ENCODE data around the gene OCA2. TPM values are rescaled to one million over a fixed set of nuclear protein-coding genes. Genes with fewer than 3 reads are reported as not detected.

OCA2 gene
- total and polyA plus RNA-seq, 2 of the 13 experiments (the other 11 are each of a cell fraction or from before 2014, with no cell fraction given) = 0.02 to 0.05 TPM

DNA sequence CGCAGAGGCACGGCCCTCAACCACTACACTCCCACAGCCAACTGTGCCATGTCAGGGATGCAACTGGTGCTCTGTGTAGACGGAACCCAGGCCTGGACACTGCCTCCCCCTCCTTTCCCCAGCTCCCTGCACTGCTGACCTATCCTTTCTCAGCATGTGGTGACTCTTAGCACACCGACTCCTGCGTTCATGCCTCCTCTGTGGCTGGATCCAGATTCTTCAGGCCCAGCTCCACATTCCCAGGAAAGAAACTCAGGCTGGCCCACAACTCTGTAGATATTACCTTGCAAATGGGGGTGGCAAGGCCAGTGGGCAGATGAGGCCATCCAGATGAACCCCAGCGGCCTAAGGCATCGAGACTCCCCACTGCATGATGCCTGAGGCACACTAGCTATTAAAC is 272.7 kb downstream of the OCA2 start:
- in situ Hi-C loops (cut with HindIII; ENCODE audit: extremely low pct_ligation_motif_present, low pct_unique_long_range_greater_than_20kb) (no loop called here), intact Hi-C loops (cut with micrococcal nuclease; ENCODE audit: unreplicated experiment) (no loop called here)
- FAIRE-seq (no peak), ATAC-seq (no peak), DNase-seq (ENCODE audit: low spot score) (no peak)
- H3K4me2 ChIP-seq (ENCODE audit: low read depth, low read length) = no peak overlapping the region
- ChIA-PET CTCF (ENCODE audit: low intra/inter-chr PET ratio, low total read pairs) (no interaction called here), POLR2A (no interaction called here)
- no peaks in the 10 kb centered on the region for H3K9me3 ChIP-seq (ENCODE audit: low read length)
- no peak overlapping the region for H3K4me3 ChIP-seq (replicated peaks in 1 of 3; ENCODE audit: insufficient read depth in 1 of 3, low read depth in 2 of 3, low read length in 3 of 3)
- H4K20me1 ChIP-seq (ENCODE audit: insufficient read depth, low read length) = no peaks in the 10 kb centered on the region
- TF ChIP-seq ZNF703 (CRISPR knock-in tag; IDR thresholded peaks at IDR 0.05; ENCODE audit: borderline replicate concordance) = no peak
- TF ChIP-seq, protein P1, sequence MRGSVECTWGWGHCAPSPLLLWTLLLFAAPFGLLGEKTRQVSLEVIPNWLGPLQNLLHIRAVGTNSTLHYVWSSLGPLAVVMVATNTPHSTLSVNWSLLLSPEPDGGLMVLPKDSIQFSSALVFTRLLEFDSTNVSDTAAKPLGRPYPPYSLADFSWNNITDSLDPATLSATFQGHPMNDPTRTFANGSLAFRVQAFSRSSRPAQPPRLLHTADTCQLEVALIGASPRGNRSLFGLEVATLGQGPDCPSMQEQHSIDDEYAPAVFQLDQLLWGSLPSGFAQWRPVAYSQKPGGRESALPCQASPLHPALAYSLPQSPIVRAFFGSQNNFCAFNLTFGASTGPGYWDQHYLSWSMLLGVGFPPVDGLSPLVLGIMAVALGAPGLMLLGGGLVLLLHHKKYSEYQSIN (CRISPR knock-in tag; IDR thresholded peaks at IDR 0.05; ENCODE audit: borderline replicate concordance) = no peak
- TF ChIP-seq, protein P2, sequence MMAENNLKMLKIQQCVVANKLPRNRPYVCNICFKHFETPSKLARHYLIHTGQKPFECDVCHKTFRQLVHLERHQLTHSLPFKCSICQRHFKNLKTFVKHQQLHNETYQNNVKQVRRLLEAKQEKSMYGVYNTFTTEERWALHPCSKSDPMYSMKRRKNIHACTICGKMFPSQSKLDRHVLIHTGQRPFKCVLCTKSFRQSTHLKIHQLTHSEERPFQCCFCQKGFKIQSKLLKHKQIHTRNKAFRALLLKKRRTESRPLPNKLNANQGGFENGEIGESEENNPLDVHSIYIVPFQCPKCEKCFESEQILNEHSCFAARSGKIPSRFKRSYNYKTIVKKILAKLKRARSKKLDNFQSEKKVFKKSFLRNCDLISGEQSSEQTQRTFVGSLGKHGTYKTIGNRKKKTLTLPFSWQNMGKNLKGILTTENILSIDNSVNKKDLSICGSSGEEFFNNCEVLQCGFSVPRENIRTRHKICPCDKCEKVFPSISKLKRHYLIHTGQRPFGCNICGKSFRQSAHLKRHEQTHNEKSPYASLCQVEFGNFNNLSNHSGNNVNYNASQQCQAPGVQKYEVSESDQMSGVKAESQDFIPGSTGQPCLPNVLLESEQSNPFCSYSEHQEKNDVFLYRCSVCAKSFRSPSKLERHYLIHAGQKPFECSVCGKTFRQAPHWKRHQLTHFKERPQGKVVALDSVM (CRISPR knock-in tag; IDR thresholded peaks at IDR 0.05) = no peak
- no peak for TF ChIP-seq SAP130 (CRISPR knock-in tag; IDR thresholded peaks at IDR 0.05; ENCODE audit: low read depth)
- TF ChIP-seq NR3C1 (CRISPR knock-in tag; IDR thresholded peaks at IDR 0.05) = no peak
- no peak for TF ChIP-seq RARA (CRISPR knock-in tag; IDR thresholded peaks at IDR 0.05)
- TF ChIP-seq, protein P3, sequence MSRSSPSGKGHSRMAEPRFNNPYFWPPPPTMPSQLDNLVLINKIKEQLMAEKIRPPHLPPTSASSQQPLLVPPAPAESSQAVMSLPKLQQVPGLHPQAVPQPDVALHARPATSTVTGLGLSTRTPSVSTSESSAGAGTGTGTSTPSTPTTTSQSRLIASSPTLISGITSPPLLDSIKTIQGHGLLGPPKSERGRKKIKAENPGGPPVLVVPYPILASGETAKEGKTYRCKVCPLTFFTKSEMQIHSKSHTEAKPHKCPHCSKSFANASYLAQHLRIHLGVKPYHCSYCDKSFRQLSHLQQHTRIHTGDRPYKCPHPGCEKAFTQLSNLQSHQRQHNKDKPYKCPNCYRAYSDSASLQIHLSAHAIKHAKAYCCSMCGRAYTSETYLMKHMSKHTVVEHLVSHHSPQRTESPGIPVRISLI (CRISPR knock-in tag; IDR thresholded peaks at IDR 0.05; ENCODE audit: borderline replicate concordance) = no peak
- no peak for TF ChIP-seq ELF1 (CRISPR knock-in tag; IDR thresholded peaks at IDR 0.05)
- no peak for TF ChIP-seq MIER2 (CRISPR knock-in tag; IDR thresholded peaks at IDR 0.05)
- TF ChIP-seq ZNF354B (CRISPR knock-in tag; IDR thresholded peaks at IDR 0.05) = no peak
- no peak for TF ChIP-seq EEA1 (CRISPR knock-in tag; IDR thresholded peaks at IDR 0.05; ENCODE audit: borderline replicate concordance)
- TF ChIP-seq KDM3A (CRISPR knock-in tag; IDR thresholded peaks at IDR 0.05; ENCODE audit: low read depth) = no peak
- no peak for TF ChIP-seq PAX8 (CRISPR knock-in tag; IDR thresholded peaks at IDR 0.05; ENCODE audit: borderline replicate concordance)
- H2AFZ ChIP-seq (ENCODE audit: low read length) = no peak overlapping the region
- 30% methylated on average over 5 of the region's 7 CpGs for WGBS (ENCODE audit: low lambda C conversion rate)
- peaks cover 3 to 22% of the 10 kb centered on the region in 2 experiments; a peak in 4 of 5 replicates for H3K27me3 ChIP-seq (ENCODE audit: control insufficient read depth in 1 of 2, insufficient read depth in 2 of 2, low read length in 2 of 2)
- BruUV-seq (replicated peaks) = no TSS peak
- no peak overlapping the region for H3K27ac ChIP-seq (ENCODE audit: extremely low read length, insufficient read depth, low read length)
- no peak overlapping the region for H3K9ac ChIP-seq (ENCODE audit: insufficient read depth, low read depth, low read length)
- H3K79me2 ChIP-seq (ENCODE audit: insufficient read depth, low read length) = no peaks in the 10 kb centered on the region
- no peaks in the 10 kb centered on the region for H3K4me1 ChIP-seq (ENCODE audit: insufficient read depth, low read length)
- H3K36me3 ChIP-seq (replicated peaks in 1 of 2; ENCODE audit: control insufficient read depth in 1 of 2, insufficient read depth in 2 of 2, low read length in 2 of 2) = no peaks in the 10 kb centered on the region

Measured in HepG2 (cell line).